Peyer's patch (tissue), 4 donors: ENCODE results near the gene BSN. TPM values are rescaled to one million over a fixed set of nuclear protein-coding genes. Genes with fewer than 3 reads are reported as not detected.

Source experiments
- DNase-seq, 3 donors: peaks; one replicate each; pipeline ENCODE4 v3.0.0-alpha.2; 2017 to 2019
- H3K27ac ChIP-seq, 4 donors: fragments of 200-600 bp; sonication (generic); one replicate each; pipeline ENCODE4 v1.5.1; 2016 to 2019
- H3K27me3 ChIP-seq, 2 donors: fragments of 200-600 bp; sonication (generic); one replicate each; pipeline ENCODE4 v1.5.1; 2019
- H3K36me3 ChIP-seq, 3 donors: fragments of 200-600 bp; sonication (generic); one replicate each; pipeline ENCODE4 v1.5.1; 2016 to 2019
- H3K4me1 ChIP-seq, 4 donors: fragments of 200-600 bp; sonication (generic); one replicate each; pipeline ENCODE4 v1.5.1; 2016 to 2019
- H3K4me3 ChIP-seq, 4 donors: fragments of 200-600 bp; sonication (generic); 1 replicate in 3 of 4; 2 replicates in 1 of 4; pipeline ENCODE4 v1.5.1; 2016 to 2019; ENCODE audit warnings: mild to moderate bottlenecking in 1 of 4
- H3K9me3 ChIP-seq, 4 donors: fragments of 200-600 bp; sonication (generic); one replicate each; pipeline ENCODE4 v1.5.1; 2016 to 2019; ENCODE audit warnings: mild to moderate bottlenecking in 1 of 4
- POLR2A ChIP-seq, 2 donors: fragments of 450-650 bp; IDR thresholded peaks; one replicate each; pipeline ENCODE4 v1.5.1; 2017; ENCODE audit warnings: antibody characterized with exemption in 2 of 2, mild to moderate bottlenecking in 2 of 2, moderate library complexity in 2 of 2
- total RNA-seq, 4 donors: library from RNA; depleted of rRNA; stranded (reverse); fragments of >200 nt; gene quantifications; one replicate each; pipeline ENCODE4 v1.1.0, GENCODE V29; 2016
- TF ChIP-seq, protein P1 (sequence below), 6 experiments: fragments of 450-650 bp in 4 of 6; fragments of 200-600 bp in 2 of 6; sonication (generic) in 1 of 6; IDR thresholded peaks; one replicate each; pipeline ENCODE4 v1.5.1; 2017 to 2019; ENCODE audit warnings: antibody characterized with exemption in 6 of 6, mild to moderate bottlenecking in 3 of 6, moderate library complexity in 1 of 6

Gene BSN
- total RNA-seq, 4 donors from 2014 or later: 0.18 to 3.3 (median 0.85) TPM

- TF ChIP-seq POLR2A (IDR thresholded peaks at IDR 0.05): no peak
- TF ChIP-seq, protein P1, sequence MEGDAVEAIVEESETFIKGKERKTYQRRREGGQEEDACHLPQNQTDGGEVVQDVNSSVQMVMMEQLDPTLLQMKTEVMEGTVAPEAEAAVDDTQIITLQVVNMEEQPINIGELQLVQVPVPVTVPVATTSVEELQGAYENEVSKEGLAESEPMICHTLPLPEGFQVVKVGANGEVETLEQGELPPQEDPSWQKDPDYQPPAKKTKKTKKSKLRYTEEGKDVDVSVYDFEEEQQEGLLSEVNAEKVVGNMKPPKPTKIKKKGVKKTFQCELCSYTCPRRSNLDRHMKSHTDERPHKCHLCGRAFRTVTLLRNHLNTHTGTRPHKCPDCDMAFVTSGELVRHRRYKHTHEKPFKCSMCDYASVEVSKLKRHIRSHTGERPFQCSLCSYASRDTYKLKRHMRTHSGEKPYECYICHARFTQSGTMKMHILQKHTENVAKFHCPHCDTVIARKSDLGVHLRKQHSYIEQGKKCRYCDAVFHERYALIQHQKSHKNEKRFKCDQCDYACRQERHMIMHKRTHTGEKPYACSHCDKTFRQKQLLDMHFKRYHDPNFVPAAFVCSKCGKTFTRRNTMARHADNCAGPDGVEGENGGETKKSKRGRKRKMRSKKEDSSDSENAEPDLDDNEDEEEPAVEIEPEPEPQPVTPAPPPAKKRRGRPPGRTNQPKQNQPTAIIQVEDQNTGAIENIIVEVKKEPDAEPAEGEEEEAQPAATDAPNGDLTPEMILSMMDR (IDR thresholded peaks at IDR 0.05): peak in 1 of 6 experiments; percentile 9
- H3K4me3 ChIP-seq: peak overlapping the region; percentile 13 to 76 (median 64)
- no peaks in the 10 kb centered on the region for H3K36me3 ChIP-seq
- H3K4me1 ChIP-seq: peaks cover 0 to 19% (median 5%) of the 10 kb centered on the region in 4 donors
- peaks cover 0 to 3% of the 10 kb centered on the region in 2 donors for H3K27me3 ChIP-seq
- H3K9me3 ChIP-seq: no peaks in the 10 kb centered on the region
- H3K27ac ChIP-seq: no peak overlapping the region
- DNase-seq: peak in 2 of 3 donors; percentile 70 to 71
Measured at GRCh38 chr3:49554633-49555265, 472 bp downstream of the BSN start.

GRCh38 chr3:49556500-49557275, 2.4 kb downstream of the BSN start:
- peaks cover 0 to 19% (median 5%) of the 10 kb centered on the region in 4 donors for H3K4me1 ChIP-seq
- no peaks in the 10 kb centered on the region for H3K9me3 ChIP-seq
- DNase-seq: no peak
- no peak overlapping the region for H3K4me3 ChIP-seq
- H3K27ac ChIP-seq: no peak overlapping the region
- no peaks in the 10 kb centered on the region for H3K36me3 ChIP-seq
- H3K27me3 ChIP-seq: peaks cover 0 to 3% of the 10 kb centered on the region in 2 donors
- TF ChIP-seq, protein P1 (IDR thresholded peaks at IDR 0.05): no peak
- TF ChIP-seq POLR2A (IDR thresholded peaks at IDR 0.05): no peak

GRCh38 chr3:49563040-49563578, 8.8 kb downstream of the BSN start:
- DNase-seq: peak in 1 of 3 donors; percentile 10
- no peak overlapping the region for H3K4me3 ChIP-seq

GRCh38 chr3:49563766-49564165, 9.5 kb downstream of the BSN start:
- TF ChIP-seq POLR2A (IDR thresholded peaks at IDR 0.05): no peak
- TF ChIP-seq, protein P1 (IDR thresholded peaks at IDR 0.05): no peak

More at GRCh38 chr3:49563040-49563578, 8.8 kb downstream of the BSN start:
- no peaks in the 10 kb centered on the region for H3K9me3 ChIP-seq
- H3K36me3 ChIP-seq: no peaks in the 10 kb centered on the region
- H3K4me1 ChIP-seq: no peaks in the 10 kb centered on the region
- no peak overlapping the region for H3K27ac ChIP-seq
- no peaks in the 10 kb centered on the region for H3K27me3 ChIP-seq
- TF ChIP-seq, protein P1 (IDR thresholded peaks at IDR 0.05): no peak
- TF ChIP-seq POLR2A (IDR thresholded peaks at IDR 0.05): no peak

DNA sequence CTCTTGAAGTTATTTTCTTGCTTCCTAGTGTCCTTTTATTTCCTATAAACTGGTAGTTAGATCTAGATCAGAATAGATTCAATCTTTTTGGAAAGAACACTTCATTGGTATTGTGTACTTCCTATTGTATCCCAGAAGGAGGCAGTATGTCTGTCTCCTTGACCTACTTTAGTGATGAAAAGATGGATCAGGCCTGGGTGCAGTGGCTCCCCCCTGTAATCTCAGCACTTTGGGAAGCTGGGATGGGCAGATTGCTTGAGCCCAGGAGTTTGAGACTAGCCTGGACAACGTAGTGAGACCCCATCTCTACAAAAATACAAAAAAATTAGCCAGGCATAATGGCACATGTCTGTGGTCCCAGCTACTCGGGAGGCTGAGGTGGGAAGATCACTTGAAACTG, 12.0 kb downstream of the BSN start:
- no peaks in the 10 kb centered on the region for H3K9me3 ChIP-seq
- no peak for DNase-seq
- no peaks in the 10 kb centered on the region for H3K27me3 ChIP-seq
- H3K4me1 ChIP-seq: no peaks in the 10 kb centered on the region
- H3K36me3 ChIP-seq: no peaks in the 10 kb centered on the region
- H3K4me3 ChIP-seq: no peak overlapping the region
- TF ChIP-seq, protein P1 (IDR thresholded peaks at IDR 0.05): peak in 1 of 6 experiments; percentile 3
- no peak for TF ChIP-seq POLR2A (IDR thresholded peaks at IDR 0.05)
- no peak overlapping the region for H3K27ac ChIP-seq

More at GRCh38 chr3:49563766-49564165, 9.5 kb downstream of the BSN start:
- peak in 1 of 3 donors; percentile 19 for DNase-seq
- no peak overlapping the region for H3K27ac ChIP-seq
- no peaks in the 10 kb centered on the region for H3K36me3 ChIP-seq
- H3K27me3 ChIP-seq: no peaks in the 10 kb centered on the region
- H3K4me3 ChIP-seq: no peak overlapping the region
- no peaks in the 10 kb centered on the region for H3K9me3 ChIP-seq
- H3K4me1 ChIP-seq: no peaks in the 10 kb centered on the region
